Thymus (tissue), 14 donors: ENCODE data around the gene KRTAP13-2. TPM values are rescaled to one million over a fixed set of nuclear protein-coding genes. Genes with fewer than 3 reads are reported as not detected.

Experiments used
- DNase-seq, 9 donors: peaks; one replicate each; pipeline ENCODE4 v3.0.0-alpha.2; 2013; ENCODE audit warnings: low spot score in 9 of 9, low read depth in 6 of 9, missing footprints in 1 of 9
- H3K27ac ChIP-seq, 2 donors: one replicate each; pipeline ENCODE4 v1.5.1; 2013; ENCODE audit warnings: control low read depth in 1 of 2, low read depth in 1 of 2, low read length in 1 of 2, mild to moderate bottlenecking in 1 of 2, moderate library complexity in 1 of 2
- H3K27me3 ChIP-seq, 2 donors: one replicate each; pipeline ENCODE4 v1.5.1; 2013; ENCODE audit warnings: low read length in 1 of 2; ENCODE audit not compliant: control insufficient read depth in 2 of 2, insufficient read depth in 1 of 2
- H3K36me3 ChIP-seq, 2 donors: one replicate each; pipeline ENCODE4 v1.5.1; 2013; ENCODE audit warnings: low read length in 1 of 2, mild to moderate bottlenecking in 1 of 2, moderate library complexity in 1 of 2; ENCODE audit not compliant: control insufficient read depth in 2 of 2, insufficient read depth in 2 of 2
- H3K4me1 ChIP-seq, 2 donors: one replicate each; pipeline ENCODE4 v1.5.1; 2013; ENCODE audit warnings: low read length in 2 of 2; ENCODE audit not compliant: control insufficient read depth in 2 of 2, insufficient read depth in 2 of 2
- H3K4me3 ChIP-seq, 2 donors: one replicate each; pipeline ENCODE4 v1.5.1; 2013; ENCODE audit warnings: low read length in 2 of 2, control low read depth in 1 of 2, mild to moderate bottlenecking in 1 of 2
- H3K9me3 ChIP-seq, 2 donors: one replicate each; pipeline ENCODE4 v1.5.1; 2013; ENCODE audit warnings: low read length in 1 of 2, mild to moderate bottlenecking in 1 of 2; ENCODE audit not compliant: control insufficient read depth in 2 of 2, insufficient read depth in 1 of 2
- WGBS: extraction: QIAGEN DNeasy Blood & Tissue Kit; methylation state at CpG from one replicate; pipeline ENCODE4 v1.1.7; 2013; 5-methylcytosine and 5-hydroxymethylcytosine counted together
- long read RNA-seq, 10 donors: transcript quantifications; one replicate each; lab custom pipeline, GENCODE V29; 2026
- polyA plus RNA-seq: library from polyadenylated mRNA; stranded (reverse); fragments of 200-250 nt; gene quantifications from one replicate; pipeline ENCODE4 v1.2.3, GENCODE V29; 2013
- total RNA-seq: library from RNA; stranded (reverse); fragments of 120-200 nt; gene quantifications from one replicate; pipeline ENCODE4 v1.2.4, GENCODE V29; 2013
- donor health status: healthy.

KRTAP13-2 gene, protein sequence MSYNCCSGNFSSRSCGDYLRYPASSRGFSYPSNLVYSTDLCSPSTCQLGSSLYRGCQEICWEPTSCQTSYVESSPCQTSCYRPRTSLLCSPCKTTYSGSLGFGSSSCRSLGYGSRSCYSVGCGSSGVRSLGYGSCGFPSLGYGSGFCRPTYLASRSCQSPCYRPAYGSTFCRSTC
- total RNA-seq, result not detected
- polyA plus RNA-seq, result 0.80 TPM
- long read RNA-seq, donor 1, result 0 reads
- long read RNA-seq, donor 2, result 0 reads
- long read RNA-seq, donor 3, result 0 reads
- long read RNA-seq, donor 4, result 0 reads
- long read RNA-seq, donor 5, result 0 reads
- long read RNA-seq, donor 6, result 0 reads
- long read RNA-seq, donor 7, result 0 reads
- long read RNA-seq, donor 8, result 0 reads
- long read RNA-seq, donor 9, result 0 reads
- long read RNA-seq, donor 10, result 0 reads

DNA sequence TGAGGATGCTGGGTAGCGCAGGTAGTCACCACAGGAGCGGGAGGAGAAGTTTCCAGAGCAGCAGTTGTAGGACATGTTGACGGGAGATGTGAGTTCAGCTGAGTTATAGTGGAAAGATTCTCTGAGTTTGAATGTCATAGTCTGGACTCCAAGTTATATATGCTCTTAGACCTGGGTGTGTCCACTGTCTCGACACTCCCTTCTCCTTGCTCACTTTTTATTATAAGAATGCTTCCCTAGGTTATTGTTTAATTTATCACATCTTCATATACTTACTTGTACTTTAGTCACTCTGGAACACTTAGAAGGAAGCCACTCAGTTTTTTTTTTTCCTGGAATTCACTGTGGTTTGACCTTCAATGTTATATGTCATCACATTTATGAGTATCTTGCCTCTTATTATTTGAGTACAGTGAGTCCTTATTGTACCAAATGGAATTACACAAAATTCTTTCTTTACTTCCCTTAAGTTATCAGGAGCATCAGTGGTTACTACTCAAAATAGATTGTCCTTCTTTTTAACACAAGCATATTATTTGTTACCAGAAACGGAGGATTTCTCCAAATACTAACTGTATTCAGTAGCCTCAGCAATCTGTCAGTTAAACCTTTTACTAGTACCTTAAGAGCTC lies at the start of gene KRTAP13-2:
KRTAP13-2 (minus strand) TSS at position 133 of the 632 bp plus-strand sequence; CDS start at position 75, 58 bp downstream.
- 92% methylated on average over 5 of the region's 5 CpGs for WGBS

DNA sequence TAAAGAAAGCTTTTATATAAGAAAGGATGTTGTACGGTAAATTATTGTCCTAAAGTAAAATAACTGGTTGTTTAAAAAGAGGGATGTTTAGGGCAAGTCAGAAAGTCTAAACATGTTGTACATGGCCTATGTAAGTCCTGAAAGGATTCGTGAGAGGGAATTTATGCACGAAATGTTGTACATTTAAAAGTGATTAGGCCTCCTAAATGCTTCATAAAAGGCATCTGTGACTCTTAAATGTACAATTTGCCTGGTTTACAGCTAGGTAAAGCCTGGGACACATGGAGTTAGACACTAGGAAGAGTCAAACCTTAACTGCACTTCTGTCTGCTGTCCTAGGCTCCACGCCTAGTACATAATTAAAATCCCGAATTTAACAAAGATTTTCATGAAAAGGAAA lies 43.9 kb upstream of the KRTAP13-2 start:
- no peaks in the 10 kb centered on the region for H3K9me3 ChIP-seq
- H3K36me3 ChIP-seq, result no peaks in the 10 kb centered on the region
- no peak for DNase-seq
- no peak overlapping the region for H3K27ac ChIP-seq
- 92% methylated on average over 5 of the region's 5 CpGs for WGBS
- H3K4me3 ChIP-seq, result no peak overlapping the region
- H3K4me1 ChIP-seq, result no peaks in the 10 kb centered on the region
- H3K27me3 ChIP-seq, result no peaks in the 10 kb centered on the region

More for the DNA sequence above, at the start of gene KRTAP13-2:
- Histone ChIP-seq H3K9me3 (peaks cover 0 to 3% of the 10 kb centered on the region in 2 donors), H3K4me1 (no peaks in the 10 kb centered on the region), H3K4me3 (no peak within 1 kb of the TSS), H3K27me3 (no peaks in the 10 kb centered on the region), H3K27ac (no peak within 1 kb of the TSS), H3K36me3 (no peaks in the 10 kb centered on the region)
- DNase-seq, result no peak

DNA sequence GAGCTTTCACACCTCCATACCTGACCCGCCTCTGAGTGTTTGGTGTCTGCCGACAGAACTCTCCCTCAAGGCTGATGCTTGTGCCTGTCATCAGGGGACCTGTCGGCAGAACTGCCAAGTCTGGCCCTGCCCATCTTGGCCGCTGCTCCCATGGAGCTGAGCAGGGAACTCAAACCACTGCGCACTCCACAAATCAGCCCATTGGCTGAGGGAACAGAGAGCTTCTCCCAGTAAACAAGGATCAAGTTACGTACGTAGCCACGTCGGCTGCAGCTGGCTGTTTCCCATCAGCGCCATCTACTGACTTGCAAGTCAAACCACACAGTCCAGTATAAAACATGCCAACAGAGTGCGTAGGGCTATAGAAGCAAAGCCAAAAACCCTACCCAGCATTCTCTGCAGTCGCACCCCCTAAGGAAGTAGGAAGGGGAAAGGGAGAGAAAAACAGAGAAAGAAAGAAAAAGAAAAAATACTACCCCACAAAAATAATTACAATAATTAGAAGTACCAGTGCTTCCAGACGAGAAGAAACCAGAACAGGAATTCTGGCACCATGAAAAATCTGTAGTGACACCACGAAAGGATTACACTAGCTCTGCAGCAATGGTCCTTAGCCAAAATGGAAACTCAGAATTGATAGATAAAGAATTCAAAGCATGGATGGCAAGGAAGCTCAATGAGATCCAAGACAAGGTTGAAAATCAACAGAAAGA lies 36.9 kb upstream of the KRTAP13-2 start:
- WGBS, result 33% methylated on average over 14 of the region's 14 CpGs
- peak in 3 of 9 donors; percentile 0 to 4 (median 2) for DNase-seq
- no peak overlapping the region for H3K4me3 ChIP-seq

DNA sequence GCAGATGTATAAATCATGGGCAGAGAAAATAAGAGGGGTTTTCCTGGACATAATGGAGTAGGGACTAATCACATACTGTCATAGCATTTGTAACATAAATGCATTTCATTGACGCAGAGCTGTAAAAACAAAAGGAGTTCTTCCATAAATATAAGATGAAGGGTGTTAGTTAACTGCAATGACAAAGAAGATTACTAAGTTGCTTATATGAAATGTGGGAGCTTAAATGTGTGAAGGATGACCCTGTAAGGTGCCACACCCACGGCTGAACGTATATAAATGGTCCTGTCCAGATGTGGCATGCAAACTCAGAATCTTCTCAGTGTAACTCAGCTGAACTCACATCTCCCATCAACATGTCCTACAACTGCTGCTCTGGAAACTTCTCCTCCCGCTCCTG lies 23.7 kb upstream of the KRTAP13-2 start, which contains the start of gene KRTAP13-1:
KRTAP13-1 (plus strand) TSS at position 301 of the 400 bp plus-strand sequence; CDS start at position 357, 56 bp downstream.
- Histone ChIP-seq H3K36me3 (no peaks in the 10 kb centered on the region), H3K27me3 (no peaks in the 10 kb centered on the region), H3K27ac (no peak within 1 kb of the TSS), H3K4me3 (no peak within 1 kb of the TSS), H3K9me3 (peaks cover 0 to under 1% of the 10 kb centered on the region in 2 donors), H3K4me1 (no peaks in the 10 kb centered on the region)
- DNase-seq, result no peak
- WGBS, result 86% methylated on average over 4 of the region's 4 CpGs

More for the DNA sequence above, 36.9 kb upstream of the KRTAP13-2 start:
- Histone ChIP-seq H3K4me1 (no peaks in the 10 kb centered on the region), H3K36me3 (no peaks in the 10 kb centered on the region), H3K9me3 (peaks cover 0 to 4% of the 10 kb centered on the region in 2 donors), H3K27me3 (no peaks in the 10 kb centered on the region), H3K27ac (no peak overlapping the region)

DNA sequence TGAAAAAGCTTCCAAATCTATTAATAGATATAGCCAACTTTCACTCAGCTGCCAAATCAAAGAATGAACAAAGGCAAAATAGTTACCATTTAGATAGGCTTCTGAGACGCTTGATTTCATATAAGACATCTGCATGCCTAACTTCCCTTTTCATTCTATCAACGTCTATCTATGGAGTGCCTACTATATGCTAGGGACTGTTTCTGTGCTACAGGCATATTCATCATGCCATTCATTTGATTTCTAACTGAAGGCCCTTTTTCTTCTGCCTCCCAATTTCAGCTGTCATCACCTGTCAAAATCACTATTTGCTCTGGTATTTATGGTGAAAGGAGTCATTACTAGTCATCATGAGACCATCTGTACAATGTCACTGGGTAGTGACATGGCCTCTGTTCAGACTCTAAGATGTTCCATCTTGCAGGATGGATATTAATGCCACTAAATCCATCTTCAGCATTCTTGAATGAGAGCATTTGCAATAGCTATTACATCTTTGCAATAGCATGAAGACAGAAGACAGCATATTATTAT lies 19.5 kb upstream of the KRTAP13-2 start:
- H3K36me3 ChIP-seq, result no peaks in the 10 kb centered on the region
- no peaks in the 10 kb centered on the region for H3K27me3 ChIP-seq
- 79% methylated on average over 2 of the region's 2 CpGs for WGBS

DNA sequence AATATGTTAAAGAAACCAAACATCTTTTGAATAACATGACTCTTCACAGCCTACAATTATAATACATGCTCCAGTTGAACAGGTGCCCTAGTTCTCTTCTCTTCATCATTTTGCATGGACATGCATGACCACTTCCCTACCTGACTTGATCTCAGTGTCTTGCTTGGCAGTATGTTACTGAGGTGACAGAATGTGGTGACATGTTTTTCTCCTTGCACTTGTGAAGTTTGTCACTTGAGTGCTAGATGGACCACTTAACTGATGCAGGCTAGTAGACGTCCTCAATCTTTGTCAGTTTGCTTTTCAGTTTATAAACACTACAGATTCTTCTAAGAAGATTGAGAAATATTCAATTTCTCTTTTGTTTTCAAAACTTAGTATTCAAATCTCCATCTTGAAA lies 10.1 kb upstream of the KRTAP13-2 start:
- Histone ChIP-seq H3K27me3 (no peaks in the 10 kb centered on the region), H3K4me3 (no peak overlapping the region), H3K4me1 (no peaks in the 10 kb centered on the region), H3K9me3 (no peaks in the 10 kb centered on the region), H3K36me3 (no peaks in the 10 kb centered on the region), H3K27ac (no peak overlapping the region)
- 50% methylated on average over 1 of the region's 1 CpG for WGBS
- DNase-seq, result no peak

More for the DNA sequence above, 19.5 kb upstream of the KRTAP13-2 start:
- no peak for DNase-seq
- Histone ChIP-seq H3K4me3 (no peak overlapping the region), H3K4me1 (no peaks in the 10 kb centered on the region), H3K9me3 (peaks cover 0 to 3% of the 10 kb centered on the region in 2 donors), H3K27ac (no peak overlapping the region)

DNA sequence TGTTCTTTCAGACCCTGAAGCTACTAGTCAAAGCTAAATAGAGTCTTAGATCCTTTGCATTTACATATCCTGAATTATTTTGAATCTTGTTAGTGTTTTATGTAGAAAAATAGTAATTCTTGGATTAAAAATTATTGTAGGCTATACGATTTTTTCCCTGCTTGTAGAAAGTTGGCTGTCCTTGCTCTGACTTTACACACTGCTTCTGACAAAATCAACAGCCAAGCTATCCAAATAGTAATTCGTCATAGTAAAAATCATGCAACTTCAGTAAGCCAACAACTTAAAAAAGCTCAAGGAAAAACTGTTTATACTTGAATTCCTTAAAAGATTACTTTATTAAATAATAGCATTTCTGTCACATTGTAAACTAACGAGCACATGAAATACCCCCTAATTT lies 16.2 kb downstream of the KRTAP13-2 start:
- no peaks in the 10 kb centered on the region for H3K9me3 ChIP-seq
- H3K4me3 ChIP-seq, result no peak overlapping the region
- H3K27ac ChIP-seq, result no peak overlapping the region
- WGBS, result 86% methylated on average over 3 of the region's 3 CpGs
- no peaks in the 10 kb centered on the region for H3K27me3 ChIP-seq
- H3K36me3 ChIP-seq, result no peaks in the 10 kb centered on the region
- no peak for DNase-seq
- no peaks in the 10 kb centered on the region for H3K4me1 ChIP-seq

DNA sequence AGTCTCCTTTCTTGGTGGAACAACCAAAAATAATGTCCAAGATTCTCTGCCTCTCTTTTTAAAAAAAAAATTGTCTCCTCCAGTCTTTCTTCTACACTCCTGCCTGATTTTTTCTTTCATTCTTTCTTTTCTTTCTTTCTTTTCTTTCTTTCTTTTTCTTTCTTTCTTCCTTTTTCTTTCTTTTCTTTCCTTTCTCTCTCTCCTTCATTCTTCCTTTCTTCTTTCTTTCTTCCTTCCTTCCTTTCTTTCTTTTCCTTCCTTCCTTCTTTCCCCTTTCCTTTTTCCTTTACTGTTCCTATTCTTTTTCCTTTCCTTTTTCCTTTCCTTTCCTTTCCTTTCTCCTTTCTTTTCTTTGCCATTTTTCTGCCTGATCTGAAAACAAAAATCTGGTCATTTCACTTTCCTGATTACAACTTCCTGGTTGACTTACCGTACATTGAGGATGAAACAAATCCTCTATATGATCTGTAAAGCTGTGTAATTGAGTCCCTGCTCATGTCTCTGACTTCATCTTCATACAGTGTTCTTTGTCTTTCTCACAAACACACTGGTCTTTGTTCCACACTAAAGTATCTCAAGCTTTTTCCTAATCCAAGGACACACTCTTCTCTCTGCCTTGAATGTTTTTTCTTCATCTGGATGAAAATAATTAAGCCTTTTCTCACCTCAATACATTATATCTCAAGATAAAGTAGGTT lies 17.6 kb downstream of the KRTAP13-2 start:
- Histone ChIP-seq H3K27ac (no peak overlapping the region), H3K27me3 (no peaks in the 10 kb centered on the region), H3K4me3 (no peak overlapping the region), H3K9me3 (no peaks in the 10 kb centered on the region), H3K36me3 (no peaks in the 10 kb centered on the region), H3K4me1 (no peaks in the 10 kb centered on the region)
- 88% methylated on average over 1 of the region's 1 CpG for WGBS
- no peak for DNase-seq
